GM21737 (cell line): ENCODE results near the gene PIP4K2B.

Experiments
- ATAC-seq: cut with Tn5 transposase; IDR thresholded peaks from one replicate; pipeline ENCODE4 v1.9.1; 2021; ENCODE audit warnings: mild to moderate bottlenecking, moderate library complexity; ENCODE audit not compliant: unreplicated experiment

The PIP4K2B gene

GRCh38 chr17:38746004-38746848, 53.1 kb downstream of the PIP4K2B start:
- ATAC-seq = no peak

GRCh38 chr17:38745545-38745944, 53.8 kb downstream of the PIP4K2B start:
- no peak for ATAC-seq

- ATAC-seq = no peak
These were observed 55.7 kb downstream of the PIP4K2B start for GRCh38 chr17:38743556-38744171.

- no peak for ATAC-seq
These were observed 56.7 kb downstream of the PIP4K2B start for GRCh38 chr17:38742411-38743308.

- ATAC-seq = no peak
These were observed 57.4 kb downstream of the PIP4K2B start for GRCh38 chr17:38741921-38742410.

GRCh38 chr17:38741461-38741860, 57.9 kb downstream of the PIP4K2B start:
- ATAC-seq = no peak

- ATAC-seq = no peak
These were observed 58.5 kb downstream of the PIP4K2B start for GRCh38 chr17:38740806-38741205.

GRCh38 chr17:38740044-38740443, 59.3 kb downstream of the PIP4K2B start:
- ATAC-seq = no peak

GRCh38 chr17:38739305-38739704, 60.1 kb downstream of the PIP4K2B start:
- ATAC-seq = no peak

- ATAC-seq = no peak
These were observed 60.7 kb downstream of the PIP4K2B start for GRCh38 chr17:38738686-38739085.

- no peak for ATAC-seq
These were observed 61.2 kb downstream of the PIP4K2B start for GRCh38 chr17:38738007-38738662.

- ATAC-seq = no peak
These were observed 64.0 kb downstream of the PIP4K2B start for GRCh38 chr17:38735161-38735997.

GRCh38 chr17:38733982-38734973, 65.1 kb downstream of the PIP4K2B start:
- no peak for ATAC-seq

- no peak for ATAC-seq
These were observed 65.9 kb downstream of the PIP4K2B start for GRCh38 chr17:38733282-38733981.

GRCh38 chr17:38732376-38733281, 66.7 kb downstream of the PIP4K2B start:
- ATAC-seq = no peak

GRCh38 chr17:38731526-38732294, 67.6 kb downstream of the PIP4K2B start:
- ATAC-seq = no peak
